GM12891 (cell line): ENCODE results near the gene AJUBA.

Source experiments
- DNase-seq: peaks from one replicate; pipeline ENCODE4 v3.0.0; 2011; ENCODE audit warnings: low spot score; ENCODE audit not compliant: insufficient read length
- FAIRE-seq: peaks from 2 replicates; lab custom pipeline; 2011; peaks lifted over from hg19 to GRCh38; lab: Jason Lieb, UNC
- PAX5 ChIP-seq: IDR thresholded peaks from 2 replicates; pipeline ENCODE4 v1.6.1; 2011; ENCODE audit warnings: low read length, moderate library complexity, mild to moderate bottlenecking; ENCODE audit not compliant: insufficient read depth, severe bottlenecking
- POLR2A ChIP-seq: IDR thresholded peaks from 2 replicates; pipeline ENCODE4 v1.6.1; 2011; ENCODE audit warnings: low read depth, low read length, control low read depth
- POLR2AphosphoS5 ChIP-seq: IDR thresholded peaks from 2 replicates; pipeline ENCODE4 v1.6.1; 2011; ENCODE audit warnings: low read depth, low read length, control low read depth
- POU2F2 ChIP-seq: IDR thresholded peaks from 2 replicates; pipeline ENCODE4 v1.6.1; 2011; ENCODE audit warnings: low read depth, mild to moderate bottlenecking, control low read depth, low read length, moderate library complexity
- SPI1 ChIP-seq: IDR thresholded peaks from 2 replicates; pipeline ENCODE4 v1.6.1; 2011; ENCODE audit warnings: low read depth, low read length, control low read depth
- TAF1 ChIP-seq: IDR thresholded peaks from 2 replicates; pipeline ENCODE4 v1.6.1; 2011; ENCODE audit warnings: low read depth, low read length, control low read depth

AJUBA gene

GRCh38 chr14:22981090-22981875 is 1.1 kb downstream of the AJUBA start:
- DNase-seq (no peak), FAIRE-seq (no peak)
- TF ChIP-seq TAF1 (no peak), POU2F2 (no peak), PAX5 (no peak), POLR2A (no peak), SPI1 (no peak), POLR2AphosphoS5 (no peak)

GRCh38 chr14:22980672-22981089 is 1.7 kb downstream of the AJUBA start:
- DNase-seq: peak; percentile 24
- FAIRE-seq: no peak
- TF ChIP-seq POLR2A (no peak), SPI1 (no peak), TAF1 (no peak), PAX5 (no peak), POU2F2 (no peak), POLR2AphosphoS5 (no peak)

- no peak for TF ChIP-seq POU2F2
- no peak for FAIRE-seq
- no peak for DNase-seq
Observed at GRCh38 chr14:22979748-22980392, 2.5 kb downstream of the AJUBA start.

- FAIRE-seq: no peak
- DNase-seq: no peak
- no peak for TF ChIP-seq PAX5
- TF ChIP-seq POU2F2: no peak
- no peak for TF ChIP-seq POLR2AphosphoS5
- TF ChIP-seq TAF1: no peak
- TF ChIP-seq POLR2A: no peak
- TF ChIP-seq SPI1: no peak
Observed at GRCh38 chr14:22978981-22979671, 3.2 kb downstream of the AJUBA start.

GRCh38 chr14:22978487-22978837 is 3.9 kb downstream of the AJUBA start:
- TF ChIP-seq POLR2A (no peak), POLR2AphosphoS5 (no peak), POU2F2 (no peak), TAF1 (no peak), PAX5 (no peak), SPI1 (no peak)
- no peak for FAIRE-seq

GRCh38 chr14:22977684-22978486 is 4.5 kb downstream of the AJUBA start:
- DNase-seq (no peak), FAIRE-seq (no peak)
- TF ChIP-seq PAX5: no peak
- no peak for TF ChIP-seq POLR2AphosphoS5
- no peak for TF ChIP-seq TAF1
- no peak for TF ChIP-seq POU2F2
- TF ChIP-seq SPI1: no peak
- TF ChIP-seq POLR2A: no peak

More at GRCh38 chr14:22978487-22978837, 3.9 kb downstream of the AJUBA start:
- no peak for DNase-seq

- TF ChIP-seq POU2F2 (no peak), PAX5 (no peak), TAF1 (no peak), POLR2AphosphoS5 (no peak), SPI1 (no peak), POLR2A (no peak)
- FAIRE-seq: no peak
- DNase-seq: no peak
Observed at GRCh38 chr14:22977434-22977683, 5.0 kb downstream of the AJUBA start.

- no peak for FAIRE-seq
- TF ChIP-seq TAF1: no peak
- TF ChIP-seq PAX5: no peak
- no peak for TF ChIP-seq POLR2AphosphoS5
- no peak for TF ChIP-seq POLR2A
- no peak for TF ChIP-seq POU2F2
- TF ChIP-seq SPI1: no peak
- DNase-seq: no peak
Observed at GRCh38 chr14:22976620-22977433, 5.5 kb downstream of the AJUBA start.
